Activated naive CD4-positive, alpha-beta T cell treated with anti-CD3 and anti-CD28 coated beads, Interleukin-2, amount 10 ng/mL, durations not matched to agents 7 days and 5 days (primary cell): Measurements from ENCODE around the gene BRPF1.
A peak's percentile ranks its signal among the peaks of the same experiment; 100 is the strongest.

Experiments
- CTCF ChIA-PET: fragments of 350-600 bp; sonication (Branson Sonifier 250); formaldehyde crosslinking; loops from one replicate; lab custom pipeline; 2021; ENCODE audit warnings: antibody characterized with exemption; lab: Charles Lee
- DNase-seq: peaks from one replicate; pipeline ENCODE4 v3.0.0-alpha.2; 2020
- H3K27ac Mint-ChIP-seq: one replicate; pipeline ENCODE4 v1.8.0; 2021; ENCODE audit warnings: mild to moderate bottlenecking, moderate library complexity, mixed read lengths
- H3K27me3 Mint-ChIP-seq: one replicate; pipeline ENCODE4 v1.8.0; 2021; ENCODE audit warnings: mild to moderate bottlenecking, mixed read lengths
- H3K36me3 Mint-ChIP-seq: one replicate; pipeline ENCODE4 v1.8.0; 2021; ENCODE audit warnings: mixed read lengths
- H3K4me1 Mint-ChIP-seq: one replicate; pipeline ENCODE4 v1.8.0; 2021; ENCODE audit warnings: mixed read lengths
- H3K4me3 Mint-ChIP-seq: one replicate; pipeline ENCODE4 v1.8.0; 2021; ENCODE audit warnings: mild to moderate bottlenecking, moderate library complexity, mixed read lengths
- H3K9me3 Mint-ChIP-seq: one replicate; pipeline ENCODE4 v1.8.0; 2021; ENCODE audit warnings: mixed read lengths

The BRPF1 gene

GRCh38 chr3:9786209-9786739 lies 54.7 kb downstream of the BRPF1 start:
- H3K9me3 Mint-ChIP-seq = no peaks in the 10 kb centered on the region
- H3K4me3 Mint-ChIP-seq = no peak overlapping the region
- H3K4me1 Mint-ChIP-seq = peaks cover 53% of the 10 kb centered on the region
- H3K27me3 Mint-ChIP-seq = no peaks in the 10 kb centered on the region
- no peak overlapping the region for H3K27ac Mint-ChIP-seq
- H3K36me3 Mint-ChIP-seq = peaks cover 64% of the 10 kb centered on the region
- CTCF ChIA-PET = interaction anchor here (0.7 to 1.0 kb wide), 3 partner anchors 10 to 63 kb away, joined by 3 to 4 read pairs (median 3); no protein-coding TSS in a partner anchor
- DNase-seq = no peak

- H3K27ac Mint-ChIP-seq = peak overlapping the region; percentile 80
- H3K4me1 Mint-ChIP-seq = peaks cover 55% of the 10 kb centered on the region
- H3K27me3 Mint-ChIP-seq = no peaks in the 10 kb centered on the region
- H3K9me3 Mint-ChIP-seq = no peaks in the 10 kb centered on the region
- H3K36me3 Mint-ChIP-seq = peaks cover 62% of the 10 kb centered on the region
- CTCF ChIA-PET = interaction anchor here (0.7 to 1.0 kb wide), 3 partner anchors 11 to 62 kb away, joined by 3 to 4 read pairs (median 3); no protein-coding TSS in a partner anchor
- H3K4me3 Mint-ChIP-seq = no peak overlapping the region
- peak; percentile 29 for DNase-seq
These were observed 55.5 kb downstream of the BRPF1 start for GRCh38 chr3:9786825-9787669.

- Mint-ChIP-seq H3K9me3 (no peaks in the 10 kb centered on the region), H3K27me3 (no peaks in the 10 kb centered on the region), H3K4me3 (no peak overlapping the region), H3K4me1 (peaks cover 48% of the 10 kb centered on the region), H3K27ac (peak overlapping the region; percentile 80), H3K36me3 (peaks cover 55% of the 10 kb centered on the region)
- DNase-seq = no peak
- CTCF ChIA-PET = no interaction called here
These were observed 56.2 kb downstream of the BRPF1 start for GRCh38 chr3:9787714-9788113.

DNA sequence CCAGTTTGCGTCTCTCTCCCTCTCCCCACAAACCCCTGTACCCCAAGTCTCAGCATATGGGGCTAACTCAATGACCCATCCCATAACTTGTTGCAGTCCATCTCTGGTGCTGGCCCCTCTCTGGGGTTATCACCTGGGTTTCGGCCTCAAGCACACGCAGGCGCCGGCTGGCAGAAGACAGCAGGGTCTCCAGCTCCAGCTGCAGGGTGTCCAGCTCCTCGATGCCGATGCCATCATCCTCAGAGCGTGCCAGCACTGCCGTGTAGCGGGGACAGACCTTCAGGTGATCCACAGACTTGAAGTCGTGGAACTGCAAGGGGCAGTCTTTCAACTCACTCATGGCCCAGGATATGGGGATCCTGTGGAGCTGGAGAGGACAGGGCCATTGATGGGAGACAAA lies 59.6 kb downstream of the BRPF1 start:
- CTCF ChIA-PET = interaction anchor here (0.6 to 1.5 kb wide), 4 partner anchors 18 to 125 kb away, joined by 3 to 4 read pairs (median 3); partner anchors contain the start of gene BRPF1
- Mint-ChIP-seq H3K27me3 (no peaks in the 10 kb centered on the region), H3K4me1 (peaks cover 67% of the 10 kb centered on the region), H3K9me3 (no peaks in the 10 kb centered on the region), H3K27ac (peak overlapping the region; percentile 20), H3K36me3 (peaks cover 60% of the 10 kb centered on the region), H3K4me3 (peak overlapping the region; percentile 96)
- DNase-seq = no peak

- peak overlapping the region; percentile 100 for H3K27ac Mint-ChIP-seq
- H3K4me1 Mint-ChIP-seq = peaks cover 66% of the 10 kb centered on the region
- H3K27me3 Mint-ChIP-seq = no peaks in the 10 kb centered on the region
- H3K36me3 Mint-ChIP-seq = peaks cover 57% of the 10 kb centered on the region
- CTCF ChIA-PET = interaction anchor here (0.6 to 1.5 kb wide), 2 partner anchors 17 to 64 kb away, joined by 3 read pairs; no protein-coding TSS in a partner anchor
- H3K4me3 Mint-ChIP-seq = peak overlapping the region; percentile 96
- no peaks in the 10 kb centered on the region for H3K9me3 Mint-ChIP-seq
- DNase-seq = no peak
These were observed 60.4 kb downstream of the BRPF1 start for GRCh38 chr3:9791790-9792404.

GRCh38 chr3:9792405-9793160 lies 61.0 kb downstream of the BRPF1 start, which contains the start of the genes ARPC4 and TADA3:
Gene ARPC4 (plus strand): TSS chr3:9793082. CDS start chr3:9793122, 40 bp downstream.
Gene TADA3 (minus strand): TSS chr3:9792473. CDS start chr3:9791466, 1,007 bp downstream.
- Mint-ChIP-seq H3K4me3 (peak within 1 kb of the TSS; percentile 96), H3K36me3 (peaks cover 58% of the 10 kb centered on the region), H3K27ac (peak within 1 kb of the TSS; percentile 100), H3K4me1 (peaks cover 67% of the 10 kb centered on the region), H3K27me3 (no peaks in the 10 kb centered on the region), H3K9me3 (no peaks in the 10 kb centered on the region)
- DNase-seq = peak; percentile 95
- CTCF ChIA-PET = interaction anchor here (0.8 to 1.7 kb wide), 5 partner anchors 13 to 142 kb away, joined by 3 to 6 read pairs (median 4); partner anchors contain the start of gene OGG1

GRCh38 chr3:9793161-9793781 lies 61.7 kb downstream of the BRPF1 start:
- peak overlapping the region; percentile 100 for H3K27ac Mint-ChIP-seq
- DNase-seq = peak; percentile 51
- H3K36me3 Mint-ChIP-seq = peaks cover 61% of the 10 kb centered on the region
- peak overlapping the region; percentile 96 for H3K4me3 Mint-ChIP-seq
- CTCF ChIA-PET = interaction anchor here (0.8 to 1.7 kb wide), 6 partner anchors 12 to 141 kb away, joined by 3 to 6 read pairs (median 4); partner anchors contain the start of gene OGG1
- H3K4me1 Mint-ChIP-seq = peaks cover 68% of the 10 kb centered on the region
- H3K27me3 Mint-ChIP-seq = no peaks in the 10 kb centered on the region
- no peaks in the 10 kb centered on the region for H3K9me3 Mint-ChIP-seq

DNA sequence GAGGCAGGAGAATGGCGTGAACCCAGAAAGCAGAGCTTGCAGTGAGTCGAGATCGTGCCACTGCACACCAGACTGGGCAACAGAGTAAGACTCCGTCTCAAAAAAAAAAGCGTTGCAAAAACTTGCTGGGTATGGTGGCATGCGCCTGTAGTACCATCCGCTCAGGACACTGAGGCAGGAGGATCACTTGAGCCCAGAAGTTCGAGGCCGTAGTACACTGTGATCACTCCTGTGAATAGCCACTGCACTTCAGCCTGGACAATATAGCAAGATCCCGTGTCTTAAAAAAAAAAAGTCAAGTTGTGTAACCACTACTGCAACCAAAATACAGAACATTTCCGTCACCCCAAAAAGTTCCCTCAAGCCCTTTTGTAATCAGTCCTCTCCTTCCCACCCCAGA lies 62.9 kb downstream of the BRPF1 start:
- H3K4me3 Mint-ChIP-seq = peak overlapping the region; percentile 96
- no peaks in the 10 kb centered on the region for H3K27me3 Mint-ChIP-seq
- H3K27ac Mint-ChIP-seq = peak overlapping the region; percentile 44
- H3K9me3 Mint-ChIP-seq = no peaks in the 10 kb centered on the region
- CTCF ChIA-PET = interaction anchor here (1.0 kb wide), 1 partner anchor 11 kb away, joined by 3 read pairs; no protein-coding TSS in a partner anchor
- H3K4me1 Mint-ChIP-seq = peaks cover 61% of the 10 kb centered on the region
- peaks cover 60% of the 10 kb centered on the region for H3K36me3 Mint-ChIP-seq
- DNase-seq = no peak

GRCh38 chr3:9795207-9795606 lies 63.7 kb downstream of the BRPF1 start:
- H3K27ac Mint-ChIP-seq = no peak overlapping the region

GRCh38 chr3:9797196-9797945 lies 65.8 kb downstream of the BRPF1 start:
- Mint-ChIP-seq H3K27me3 (no peaks in the 10 kb centered on the region), H3K27ac (no peak overlapping the region), H3K9me3 (no peaks in the 10 kb centered on the region), H3K36me3 (peaks cover 63% of the 10 kb centered on the region), H3K4me1 (peaks cover 40% of the 10 kb centered on the region), H3K4me3 (no peak overlapping the region)
- DNase-seq = no peak
- CTCF ChIA-PET = no interaction called here

More at GRCh38 chr3:9795207-9795606, 63.7 kb downstream of the BRPF1 start:
- H3K4me1 Mint-ChIP-seq = peaks cover 58% of the 10 kb centered on the region
- no peaks in the 10 kb centered on the region for H3K9me3 Mint-ChIP-seq
- peak overlapping the region; percentile 42 for H3K4me3 Mint-ChIP-seq
- DNase-seq = no peak
- H3K27me3 Mint-ChIP-seq = no peaks in the 10 kb centered on the region
- peaks cover 60% of the 10 kb centered on the region for H3K36me3 Mint-ChIP-seq
- CTCF ChIA-PET = no interaction called here
